ENCODE data around the gene FAM120A.

The FAM120A gene

DNA sequence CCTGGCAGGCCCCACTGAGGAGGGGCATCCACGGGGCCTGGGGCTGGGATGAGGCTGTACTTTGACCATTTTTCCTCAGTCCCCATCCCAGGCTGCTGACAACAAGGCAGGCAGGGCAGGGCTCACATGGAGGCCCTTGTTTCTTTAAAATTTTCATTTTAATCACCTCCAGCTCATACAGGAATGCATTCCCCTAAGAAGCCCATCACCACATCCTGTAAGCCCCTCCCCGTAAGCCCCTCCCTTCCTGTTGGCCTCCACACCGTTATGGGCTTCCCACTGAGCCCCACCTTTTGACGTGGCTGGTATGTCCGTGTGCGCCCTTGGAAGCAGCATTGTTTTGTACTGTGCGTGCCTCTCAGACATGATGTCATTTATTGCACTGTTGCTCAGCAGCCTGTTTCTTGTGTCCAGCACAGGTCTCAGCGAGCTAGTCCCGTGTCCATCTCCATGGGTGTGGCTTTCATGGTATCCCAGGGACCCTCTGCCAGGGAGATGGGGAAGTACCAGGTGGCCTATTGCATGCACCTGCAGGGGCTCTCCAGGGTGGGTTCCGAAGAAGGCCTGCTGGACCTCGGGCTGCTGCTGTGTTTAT is 147.3 kb downstream of the FAM120A start:
- Histone ChIP-seq H3K4me3 (no peak overlapping the region), H3K27ac (peak overlapping the region in 2 of 21 experiments; percentile 12 to 31)

DNA sequence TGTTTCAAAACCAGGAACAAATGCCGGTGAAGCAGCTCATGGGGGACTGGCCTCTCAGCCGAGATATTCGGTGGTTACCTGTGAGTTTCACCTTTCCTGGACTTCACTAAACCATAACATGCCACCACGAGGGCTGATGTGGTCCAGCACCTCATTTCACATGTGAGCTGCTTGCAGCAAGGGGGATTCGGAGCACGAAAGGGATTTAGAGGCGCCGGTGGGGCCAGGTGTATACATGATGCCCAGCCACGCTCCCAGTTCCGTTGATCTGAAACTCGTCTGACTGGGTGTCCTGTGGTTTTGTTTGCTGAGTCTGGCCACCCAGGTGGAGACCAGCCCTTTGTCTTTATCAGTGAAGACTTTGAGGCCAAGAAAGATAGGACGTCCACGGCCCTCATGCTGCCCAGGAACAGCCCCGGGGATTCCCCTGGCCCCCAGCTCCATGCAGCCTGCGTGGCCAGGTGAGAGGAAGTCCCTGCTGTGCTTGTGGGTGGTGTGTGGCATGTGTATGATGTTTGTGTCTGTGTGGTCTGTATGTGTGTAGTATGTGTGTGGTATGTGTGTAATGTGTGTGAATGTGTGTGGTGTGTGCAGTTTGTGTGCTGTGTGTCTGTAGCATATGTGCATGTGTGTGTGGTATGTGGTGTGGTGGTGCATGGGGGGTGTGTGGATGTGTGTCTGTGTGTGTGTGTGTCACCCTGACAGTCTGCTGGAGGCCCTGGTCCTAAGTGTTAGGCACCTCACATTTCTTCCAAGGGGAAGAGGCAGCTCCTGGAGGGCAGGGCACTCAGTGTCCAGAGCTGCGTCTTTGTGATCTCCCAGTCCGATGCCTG is 148.3 kb downstream of the FAM120A start:
- Histone ChIP-seq H3K4me3 (no peak overlapping the region), H3K27ac (peak overlapping the region in 1 of 21 experiments; percentile 1)

DNA sequence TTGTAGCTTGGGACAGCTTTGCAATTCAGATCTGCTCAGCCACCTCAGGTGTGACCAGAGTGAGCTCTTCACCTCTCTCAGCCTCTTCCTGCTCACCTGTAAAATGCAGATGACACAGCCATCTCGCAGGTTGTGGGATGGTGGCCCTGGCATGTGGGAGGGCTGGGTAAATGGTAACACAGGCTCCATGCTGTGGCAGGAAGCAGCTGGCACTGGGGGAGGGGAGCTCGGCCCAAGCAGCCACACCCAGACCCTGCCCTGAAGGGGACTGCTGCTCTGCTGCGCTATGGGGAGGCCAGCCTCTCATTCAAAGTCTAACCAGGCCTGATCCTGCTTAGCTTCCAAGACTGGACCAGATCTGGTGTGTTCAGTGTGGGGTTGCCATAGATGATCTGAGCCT is 149.0 kb downstream of the FAM120A start:
- Histone ChIP-seq H3K4me3 (no peak overlapping the region), H3K27ac (no peak overlapping the region)

DNA sequence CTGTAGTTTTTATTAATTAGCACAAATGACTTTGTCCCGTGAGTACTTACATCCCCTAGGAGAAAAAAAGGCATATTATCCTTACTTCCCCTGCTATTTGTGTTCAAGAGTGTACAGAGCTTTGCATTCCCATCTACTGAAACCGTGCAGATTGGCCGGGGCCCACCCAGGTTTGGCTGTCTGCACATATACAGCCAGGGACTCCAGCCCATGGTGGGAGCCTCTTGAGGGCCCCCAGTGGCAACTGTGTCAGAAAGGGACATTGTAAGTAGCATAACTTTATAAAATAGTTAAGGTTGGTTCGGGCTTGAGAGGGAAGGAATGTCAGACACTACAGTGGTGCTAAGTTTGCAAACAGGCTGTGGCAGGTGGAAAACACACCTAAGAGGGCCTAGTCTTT is 149.6 kb downstream of the FAM120A start:
- H3K27ac ChIP-seq = no peak overlapping the region
- no peak overlapping the region for H3K4me3 ChIP-seq

DNA sequence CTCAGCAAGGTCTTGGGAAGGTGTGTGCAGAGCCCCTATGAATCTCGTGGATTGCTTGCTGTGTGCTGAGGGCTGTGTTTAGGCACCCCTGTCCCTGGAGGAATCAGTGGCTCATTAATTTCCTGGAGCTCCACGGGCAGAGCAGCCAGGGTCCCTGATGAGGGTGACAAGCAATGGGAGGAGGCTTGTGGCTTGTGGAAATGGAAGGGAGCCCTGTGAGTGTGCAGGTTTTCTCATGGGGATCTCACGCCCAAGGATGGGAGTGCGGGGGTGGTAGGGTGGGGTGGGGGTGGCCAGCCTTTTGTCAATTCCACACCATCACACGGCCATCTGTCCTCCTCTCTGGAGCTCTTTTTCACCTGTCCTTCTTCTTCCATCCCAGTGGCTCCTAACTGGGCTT is 150.2 kb downstream of the FAM120A start:
- Histone ChIP-seq H3K4me3 (no peak overlapping the region), H3K27ac (no peak overlapping the region)

DNA sequence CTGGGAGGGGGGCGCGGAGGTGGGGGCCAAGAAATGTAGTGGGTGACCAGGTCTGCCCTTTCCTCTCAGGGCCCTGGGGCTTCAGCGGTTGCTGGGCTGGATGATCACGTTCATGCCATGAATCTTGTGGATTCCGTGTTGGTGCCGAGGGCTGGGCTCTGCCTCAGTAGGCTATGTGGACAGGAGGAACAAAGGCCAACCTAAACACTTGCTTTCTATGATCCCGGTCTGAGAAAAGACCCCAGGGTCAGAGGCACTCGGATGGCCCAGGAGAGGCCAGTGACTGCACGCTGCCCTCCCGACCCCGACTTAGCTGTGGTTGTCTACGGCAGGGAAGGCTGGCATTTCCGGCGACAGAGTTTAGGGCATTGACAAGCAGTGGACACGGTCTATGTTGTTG is 151.5 kb downstream of the FAM120A start:
- no peak overlapping the region for H3K4me3 ChIP-seq
- no peak overlapping the region for H3K27ac ChIP-seq

DNA sequence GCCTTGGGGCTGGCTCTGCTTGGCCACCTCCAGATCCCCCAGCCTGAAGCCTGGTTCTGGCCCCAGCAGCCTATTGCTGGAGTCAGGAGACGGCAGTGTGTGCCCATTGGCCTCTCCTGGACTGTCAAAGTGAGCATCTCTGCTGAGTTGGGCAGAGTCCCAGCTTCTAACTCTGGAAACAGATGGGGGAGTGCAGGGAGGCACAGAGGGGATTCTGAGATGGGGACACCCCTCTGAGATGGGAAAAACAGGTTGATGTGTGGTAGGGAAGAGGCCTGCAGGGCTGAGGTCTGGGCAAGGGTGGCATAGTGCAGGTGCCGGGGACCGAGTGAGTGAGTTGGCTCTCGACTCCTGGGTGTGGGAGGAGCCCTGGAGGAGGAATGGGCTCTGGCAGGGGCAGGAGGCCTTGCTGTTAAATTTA is 152.4 kb downstream of the FAM120A start:
- no peak overlapping the region for H3K27ac ChIP-seq
- no peak overlapping the region for H3K4me3 ChIP-seq

DNA sequence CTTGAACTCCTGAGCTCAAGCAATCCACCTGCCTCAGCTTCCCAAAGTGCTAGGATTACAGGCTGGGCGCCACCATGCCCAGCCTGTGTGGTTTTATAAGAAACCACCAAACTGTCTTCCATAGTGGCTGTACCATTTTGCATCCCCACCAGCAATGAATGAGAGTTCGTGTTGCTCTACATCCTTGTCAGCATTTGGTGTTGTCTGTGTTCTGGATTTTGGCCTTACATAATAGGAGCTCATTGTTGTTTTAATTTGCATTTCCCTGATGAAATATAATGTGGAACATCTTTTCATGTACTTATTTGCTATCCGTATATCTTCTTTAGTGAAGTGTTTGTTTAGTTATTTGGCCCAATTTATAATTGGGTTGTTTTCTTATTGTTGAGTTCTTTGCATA is 154.7 kb downstream of the FAM120A start:
- Histone ChIP-seq H3K4me3 (no peak overlapping the region), H3K27ac (peak overlapping the region in 1 of 21 experiments; percentile 34)

DNA sequence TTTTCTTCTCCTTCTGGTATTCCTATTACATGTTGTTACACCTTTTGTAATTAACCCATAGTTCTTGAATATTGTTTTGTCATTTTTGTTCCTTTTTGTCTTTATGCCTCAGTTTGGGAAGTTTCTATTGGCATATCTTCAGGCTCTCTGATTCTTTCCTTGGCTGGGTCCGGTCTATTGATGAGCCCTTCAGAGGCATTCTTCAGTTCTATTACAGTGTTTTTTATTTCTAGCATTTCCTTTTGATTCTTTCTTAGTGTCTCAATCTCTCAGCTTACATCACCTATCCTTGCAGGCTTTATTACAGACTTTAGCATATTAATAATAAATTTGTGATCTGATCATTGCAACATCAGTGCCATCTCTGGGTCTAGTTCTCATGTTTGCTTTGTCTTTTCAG is 158.7 kb downstream of the FAM120A start:
- Histone ChIP-seq H3K4me3 (no peak overlapping the region), H3K27ac (no peak overlapping the region)

DNA sequence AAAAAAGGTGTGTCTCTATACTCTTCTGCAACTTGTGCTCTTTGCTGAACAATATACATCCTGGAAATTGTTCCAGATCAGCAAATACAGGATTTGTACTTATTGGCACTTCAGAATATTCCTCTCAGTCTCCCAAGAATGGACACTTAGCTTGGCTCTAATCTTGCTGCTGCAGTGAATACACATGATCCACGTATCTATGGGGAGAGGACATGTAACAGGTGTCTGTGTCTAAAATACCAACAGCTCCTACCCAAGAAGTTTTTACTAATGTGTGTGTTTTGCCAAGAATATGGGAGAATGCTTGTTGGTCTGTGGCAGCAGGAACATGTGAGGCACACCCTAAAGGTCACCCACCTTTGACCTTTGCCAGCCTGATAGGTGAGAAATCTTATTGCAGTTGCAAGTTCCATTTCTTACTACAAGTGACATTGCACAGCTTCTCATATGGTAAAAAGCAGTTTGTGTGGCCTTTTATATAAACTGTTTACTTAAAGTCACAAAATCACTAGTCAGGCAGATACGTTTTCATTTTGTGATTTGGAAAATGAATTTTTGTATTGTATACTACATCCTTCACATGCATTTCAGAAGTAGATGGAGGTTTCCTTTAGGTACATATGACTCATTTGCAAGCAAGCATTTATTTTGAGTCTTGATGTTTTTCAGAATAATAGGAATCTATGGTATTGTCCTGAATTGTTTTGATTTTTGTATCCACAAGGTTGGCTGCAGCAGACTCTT is 160.7 kb downstream of the FAM120A start:
- H3K4me3 ChIP-seq = no peak overlapping the region
- H3K27ac ChIP-seq = no peak overlapping the region

DNA sequence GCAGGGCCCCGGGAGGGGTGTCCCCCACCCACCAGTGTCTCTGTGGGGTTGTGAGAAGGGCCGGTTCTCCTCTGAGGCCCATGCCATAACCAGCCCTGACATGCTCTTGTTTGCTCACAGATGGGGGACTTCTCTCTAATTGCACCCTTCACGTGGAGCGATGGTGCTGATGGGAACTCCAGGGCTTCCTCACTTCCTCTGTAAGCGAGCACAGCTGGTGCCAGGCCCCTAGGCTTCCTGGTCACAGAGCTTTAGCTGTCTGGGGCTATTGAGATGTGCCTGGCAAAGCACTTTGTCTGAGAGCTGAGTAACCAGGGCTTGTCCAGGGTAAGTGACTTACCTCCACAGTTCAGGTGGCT is 161.3 kb downstream of the FAM120A start:
- Histone ChIP-seq H3K4me3 (no peak overlapping the region), H3K27ac (peak overlapping the region in 1 of 21 experiments; percentile 35)

DNA sequence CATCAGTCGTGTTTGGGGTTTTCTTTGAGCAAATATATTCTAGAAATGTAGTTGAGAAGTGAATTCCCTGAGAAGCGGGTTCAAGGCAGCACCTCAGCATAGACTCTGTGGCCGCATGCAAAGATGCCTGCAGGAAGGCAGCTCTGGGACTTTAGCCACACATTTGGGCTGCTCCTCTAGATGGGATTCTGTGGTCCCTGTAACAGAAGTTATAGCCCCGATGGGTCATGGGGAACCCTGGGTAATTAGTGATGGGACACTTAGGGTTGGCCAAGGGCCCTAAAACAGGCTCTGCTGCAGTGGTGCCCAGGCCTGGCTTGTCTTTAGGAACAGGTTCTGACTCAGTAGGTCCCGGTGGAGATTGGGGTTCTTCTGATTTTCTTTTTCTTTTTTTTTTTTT is 161.7 kb downstream of the FAM120A start:
- H3K27ac ChIP-seq = peak overlapping the region in 1 of 21 experiments; percentile 35
- no peak overlapping the region for H3K4me3 ChIP-seq

DNA sequence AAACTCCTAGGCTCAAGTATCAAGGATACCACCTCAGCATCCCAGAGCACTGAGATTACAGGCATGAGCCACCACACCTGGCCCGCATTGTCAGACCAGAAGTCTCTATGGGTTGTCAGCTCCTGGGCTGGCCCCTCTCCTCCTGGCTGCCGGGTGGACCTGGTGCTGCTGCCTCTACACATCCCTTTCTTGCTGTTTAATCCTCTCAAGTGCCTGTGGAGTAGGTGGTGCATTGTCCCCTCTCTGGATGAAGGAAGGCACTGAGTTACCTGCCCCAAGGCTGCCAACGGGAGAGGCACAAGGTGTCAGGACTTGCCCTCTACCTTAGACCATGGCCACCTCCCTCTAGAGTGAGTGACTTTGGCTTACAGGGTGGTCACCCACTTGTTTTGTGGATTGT is 162.3 kb downstream of the FAM120A start:
- peak overlapping the region in 1 of 21 experiments; percentile 0 for H3K27ac ChIP-seq

DNA sequence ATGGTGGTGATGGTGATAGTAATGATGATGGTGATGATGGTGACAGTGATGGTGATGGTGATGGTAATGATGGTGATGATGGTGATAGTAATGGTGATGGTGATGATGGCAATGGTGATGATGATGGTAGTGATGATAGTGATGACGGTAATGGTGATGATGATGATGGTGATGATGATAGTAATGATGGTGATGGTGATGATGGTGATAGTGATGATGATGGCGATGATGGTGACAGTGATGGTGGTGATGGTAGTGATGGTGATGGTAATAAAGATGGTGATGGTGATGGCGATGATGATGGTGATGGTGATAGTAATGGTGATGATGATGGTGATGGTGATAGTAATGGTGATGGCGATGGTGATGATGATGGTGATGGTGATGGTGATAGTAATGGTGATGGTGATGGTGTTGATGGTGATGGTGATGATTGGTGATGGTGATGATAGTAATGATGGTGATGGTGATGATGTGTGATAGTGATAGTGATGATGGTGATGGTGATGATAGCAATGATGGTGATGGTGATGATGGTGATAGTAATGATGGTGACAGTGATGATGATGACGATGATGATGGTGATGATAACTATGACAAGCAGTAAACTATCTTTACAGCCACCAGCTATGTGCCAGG is 163.5 kb downstream of the FAM120A start:
- Histone ChIP-seq H3K4me3 (no peak overlapping the region), H3K27ac (no peak overlapping the region)

More for the DNA sequence above, 162.3 kb downstream of the FAM120A start:
- H3K4me3 ChIP-seq = no peak overlapping the region

Data from skin epidermis (tissue), 12 donors.